Heart right ventricle (tissue), 16 donors: ENCODE results near the gene LDOC1. TPM values are rescaled to one million over a fixed set of nuclear protein-coding genes. Genes with fewer than 3 reads are reported as not detected.

ENCODE experiments used
- ATAC-seq, 8 donors: fragments of 200-7000 bp; cut with Tn5 transposase; one replicate each; pipeline ENCODE4 v1.9.1; 2020; ENCODE audit warnings: mild to moderate bottlenecking in 8 of 8, moderate library complexity in 8 of 8, moderate number of reproducible peaks in 1 of 8
- DNase-seq, 2 donors: peaks; one replicate each; pipeline ENCODE4 v3.0.0-alpha.2; 2020
- H3K27ac ChIP-seq, 10 donors: fragments of 200-600 bp; sonication (generic) in 2 of 10; one replicate each; pipeline versions ENCODE4 v1.5.0 to v1.8.0; 2020 to 2022; ENCODE audit warnings: mild to moderate bottlenecking in 3 of 10
- H3K27me3 ChIP-seq, 7 donors: fragments of 200-600 bp; one replicate each; pipeline ENCODE4 v1.8.0; 2021 to 2022; ENCODE audit warnings: mild to moderate bottlenecking in 2 of 7
- H3K36me3 ChIP-seq, 9 donors: fragments of 200-600 bp; sonication (generic) in 1 of 9; one replicate each; pipeline versions ENCODE4 v1.5.0 to v1.8.0; 2020 to 2022; ENCODE audit warnings: mild to moderate bottlenecking in 2 of 9
- H3K4me1 ChIP-seq, 9 donors: fragments of 200-600 bp; sonication (generic) in 1 of 9; one replicate each; pipeline versions ENCODE4 v1.5.0 to v1.8.0; 2020 to 2022; ENCODE audit warnings: mild to moderate bottlenecking in 4 of 9
- H3K4me3 ChIP-seq, 10 donors: fragments of 200-600 bp; sonication (generic) in 2 of 10; one replicate each; pipeline versions ENCODE4 v1.5.0 to v1.8.0; 2020 to 2022; ENCODE audit warnings: mild to moderate bottlenecking in 7 of 10, moderate library complexity in 2 of 10
- H3K9me3 ChIP-seq, 11 donors: fragments of 200-600 bp in 10 of 11; sonication (generic) in 2 of 11; one replicate each; pipeline versions ENCODE4 v1.5.0 to v1.8.0; 2013 to 2022; ENCODE audit warnings: mild to moderate bottlenecking in 2 of 11, control low read depth in 1 of 11, moderate library complexity in 1 of 11
- WGBS, 2 donors: extraction: QIAGEN DNeasy Blood & Tissue Kit; methylation state at CpG; one replicate each; pipeline ENCODE4 v1.1.7; 2013; ENCODE audit warnings: inconsistent platforms in 1 of 2; 5-methylcytosine and 5-hydroxymethylcytosine counted together
- intact Hi-C, 10 donors: fragments of 100-400 bp; cut with DNase I; formaldehyde crosslinking; loops; one replicate each; pipeline versions ENCODE4 v1.11.1 to v1.14.2; 2022
- polyA plus RNA-seq, 2 donors: library from polyadenylated mRNA; stranded (reverse); fragments of 200-250 nt; gene quantifications; one replicate each; pipeline ENCODE4 v1.2.3, GENCODE V29; 2013
- total RNA-seq, 10 donors: library from RNA; stranded (reverse); fragmentation: NEBNext Ultra II Directional in 3 of 10; extraction: Animal tissue kit (Norgen Biotek cat#: 25700) in 3 of 10; gene quantifications; one replicate each; pipeline versions ENCODE4 v1.2.1 to v1.2.4, GENCODE V29; 2021 to 2023
- TF ChIP-seq, protein P1 (sequence below), 9 donors: fragments of 200-600 bp; sonication (generic) in 2 of 9; IDR thresholded peaks; one replicate each; pipeline versions ENCODE4 v1.5.0 to v1.8.0; 2021 to 2022; ENCODE audit warnings: antibody characterized with exemption in 9 of 9, mild to moderate bottlenecking in 5 of 9, moderate library complexity in 1 of 9
- donor health status: Arrhythmogenic right ventricular cardiomyopathy.
- donor health status: ischemic (EF 13 %, LVEDD 7.1; RV severe dilation, severe dysfunction).
- donor health status: healthy with polysubstance abuse.
- donor health status: DM: no; HTN: yes; CAD: no.
- donor health status: DM: no; HTN: no; CAD: no.
- donor health status: ischemic (EF 25% LVEDD 6.9; RV normal size, moderate dysfunction).
- donor health status: ischemic (EF 25% LVEDD 5.7; RV mildly dilated, moderate dysfunction).
- donor health status: healthy.
- donor health status: DM: yes; HTN: yes; CAD: no.
- donor health status: Ischemic cardiomyopathy.
- donor health status: ischemic (EF 35%, LVEDD 5.7; RV mildly dilated, moderate dysfunction).
- donor health status: nonischemic (EF 11% LVEDD 7.7; RV severe dilation, severe dysfunction).
- donor health status: DM: yes; HTN: yes; CAD: no.
- donor health status: PGD.
- donor health status: ischemic (EF 29% LVEDD 5.4; RV normal size, mild dysfunction).
- donor health status: nonischemic (EF 23%, LVEDD 6.1; RV moderate dilation, normal function).

LDOC1 gene
- total and polyA plus RNA-seq, 12 donors, result 1.5 to 7.3 (median 3.3) TPM

DNA sequence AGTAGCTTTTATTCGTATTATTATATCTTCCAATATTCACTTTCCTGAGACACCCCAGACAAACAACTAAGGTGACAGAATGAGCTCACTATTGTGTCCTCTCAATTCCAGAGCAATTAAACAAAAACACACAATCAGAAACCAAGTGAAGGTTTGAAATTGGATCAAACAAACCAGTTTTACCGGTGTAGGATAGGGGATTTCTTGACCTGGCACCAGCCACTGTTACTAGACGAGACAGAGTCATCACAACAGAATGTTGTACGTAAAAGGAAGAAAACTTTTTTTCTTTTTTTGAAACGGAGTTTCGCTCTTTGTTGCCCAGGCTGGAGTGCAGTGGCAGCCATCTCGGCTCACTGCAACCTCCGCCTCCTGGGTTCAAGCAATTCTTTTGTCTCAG is 43.7 kb downstream of the LDOC1 start:
- TF ChIP-seq, protein P1, sequence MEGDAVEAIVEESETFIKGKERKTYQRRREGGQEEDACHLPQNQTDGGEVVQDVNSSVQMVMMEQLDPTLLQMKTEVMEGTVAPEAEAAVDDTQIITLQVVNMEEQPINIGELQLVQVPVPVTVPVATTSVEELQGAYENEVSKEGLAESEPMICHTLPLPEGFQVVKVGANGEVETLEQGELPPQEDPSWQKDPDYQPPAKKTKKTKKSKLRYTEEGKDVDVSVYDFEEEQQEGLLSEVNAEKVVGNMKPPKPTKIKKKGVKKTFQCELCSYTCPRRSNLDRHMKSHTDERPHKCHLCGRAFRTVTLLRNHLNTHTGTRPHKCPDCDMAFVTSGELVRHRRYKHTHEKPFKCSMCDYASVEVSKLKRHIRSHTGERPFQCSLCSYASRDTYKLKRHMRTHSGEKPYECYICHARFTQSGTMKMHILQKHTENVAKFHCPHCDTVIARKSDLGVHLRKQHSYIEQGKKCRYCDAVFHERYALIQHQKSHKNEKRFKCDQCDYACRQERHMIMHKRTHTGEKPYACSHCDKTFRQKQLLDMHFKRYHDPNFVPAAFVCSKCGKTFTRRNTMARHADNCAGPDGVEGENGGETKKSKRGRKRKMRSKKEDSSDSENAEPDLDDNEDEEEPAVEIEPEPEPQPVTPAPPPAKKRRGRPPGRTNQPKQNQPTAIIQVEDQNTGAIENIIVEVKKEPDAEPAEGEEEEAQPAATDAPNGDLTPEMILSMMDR (IDR thresholded peaks at IDR 0.05), result no peak
- DNase-seq (no peak), ATAC-seq (no peak)
- Histone ChIP-seq H3K4me3 (no peak overlapping the region), H3K9me3 (peaks cover 0 to 6% (median 0%) of the 10 kb centered on the region in 11 donors), H3K36me3 (no peaks in the 10 kb centered on the region), H3K27ac (no peak overlapping the region), H3K4me1 (no peaks in the 10 kb centered on the region), H3K27me3 (no peaks in the 10 kb centered on the region)
- intact Hi-C loops, result no loop called here
- 74 to 77% methylated on average over 8 of the region's 8 CpGs for WGBS, 2 donors

DNA sequence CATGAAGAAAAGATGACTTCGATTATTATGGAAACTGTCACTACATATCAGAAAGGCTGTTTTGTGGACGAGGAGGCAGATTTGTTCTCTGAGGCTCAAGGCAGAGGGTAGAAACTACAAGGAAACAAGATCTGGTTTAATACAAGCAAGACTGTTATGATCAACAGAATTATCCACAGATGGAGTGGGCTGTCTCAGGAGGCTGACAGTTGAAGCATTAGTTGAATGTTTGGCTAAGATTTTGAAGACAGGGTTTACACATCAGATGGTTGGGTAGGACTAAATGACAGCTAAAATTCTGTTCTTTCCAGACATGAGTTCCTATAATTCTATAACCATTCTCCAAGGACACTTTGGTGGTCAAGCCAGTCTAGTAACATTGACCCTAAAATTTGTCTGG is 49.8 kb downstream of the LDOC1 start:
- peaks cover 0 to 6% (median 0%) of the 10 kb centered on the region in 11 donors for H3K9me3 ChIP-seq
- no peak overlapping the region for H3K4me3 ChIP-seq
- no peaks in the 10 kb centered on the region for H3K27me3 ChIP-seq
- no peak for DNase-seq
- H3K36me3 ChIP-seq, result no peaks in the 10 kb centered on the region
- no peaks in the 10 kb centered on the region for H3K4me1 ChIP-seq
- ATAC-seq, result no peak
- intact Hi-C loops, result no loop called here
- TF ChIP-seq, protein P1 (IDR thresholded peaks at IDR 0.05), result no peak
- H3K27ac ChIP-seq, result no peak overlapping the region
- 69 to 79% methylated on average over 2 of the region's 2 CpGs for WGBS, 2 donors

Other genes with a start within 250 kb of the LDOC1 start
- not detected for gene SPANXB1, start 174.5 kb downstream of the LDOC1 start, total RNA-seq
- gene SPANXB1, start 174.5 kb downstream of the LDOC1 start, polyA plus RNA-seq, result not detected
- not detected for gene SPANXC, start 65.4 kb upstream of the LDOC1 start, total RNA-seq
- not detected for gene SPANXC, start 65.4 kb upstream of the LDOC1 start, polyA plus RNA-seq